Trophoblast cell (in vitro differentiated cells and primary cell): ENCODE results near the gene BACE2.
A peak's percentile ranks its signal among the peaks of the same experiment; 100 is the strongest.

Experiments
- DNase-seq, 2 donors: peaks; one replicate each; pipeline ENCODE4 v3.0.0-alpha.2; 2016
- H2AFZ ChIP-seq: 2 replicates; pipeline ENCODE4 v1.6.1; 2013; ENCODE audit warnings: low read length, moderate library complexity, mild to moderate bottlenecking; ENCODE audit not compliant: insufficient read depth, poor library complexity
- H2AK5ac ChIP-seq: 2 replicates; pipeline ENCODE4 v1.6.1; 2013; ENCODE audit warnings: mild to moderate bottlenecking, low read length
- H2BK120ac ChIP-seq: 2 replicates; pipeline ENCODE4 v1.6.1; 2013; ENCODE audit warnings: low read length, mild to moderate bottlenecking, moderate library complexity; ENCODE audit not compliant: insufficient read depth, poor library complexity
- H2BK12ac ChIP-seq: 2 replicates; pipeline ENCODE4 v1.6.1; 2013; ENCODE audit warnings: mild to moderate bottlenecking, low read length, moderate library complexity
- H2BK5ac ChIP-seq: 2 replicates; pipeline ENCODE4 v1.6.1; 2013; ENCODE audit warnings: low read length, low read depth, moderate library complexity, mild to moderate bottlenecking; ENCODE audit not compliant: poor library complexity
- H3K14ac ChIP-seq: 2 replicates; pipeline ENCODE4 v1.6.1; 2013; ENCODE audit warnings: mild to moderate bottlenecking, low read length
- H3K18ac ChIP-seq: 2 replicates; pipeline ENCODE4 v1.6.1; 2013; ENCODE audit warnings: mild to moderate bottlenecking, low read length
- H3K23ac ChIP-seq: 2 replicates; pipeline ENCODE4 v1.6.1; 2013; ENCODE audit warnings: low read length
- H3K27ac ChIP-seq: 2 replicates; pipeline ENCODE4 v1.5.1; 2013; ENCODE audit warnings: low read depth, mild to moderate bottlenecking, inconsistent platforms, low read length, moderate library complexity
- H3K27me3 ChIP-seq: 2 replicates; pipeline ENCODE4 v1.6.1; 2013; ENCODE audit warnings: inconsistent platforms, mild to moderate bottlenecking, low read length, moderate library complexity; ENCODE audit not compliant: insufficient read depth
- H3K36me3 ChIP-seq, 2 experiments: 1 replicate in 1 of 2; 2 replicates in 1 of 2; pipeline ENCODE4 v1.6.1; 2013; ENCODE audit warnings: low read length in 2 of 2, mild to moderate bottlenecking in 2 of 2, moderate library complexity in 1 of 2; ENCODE audit not compliant: insufficient read depth in 2 of 2, control insufficient read depth in 1 of 2
- H3K4ac ChIP-seq: 2 replicates; pipeline ENCODE4 v1.6.1; 2013; ENCODE audit warnings: low read depth, mild to moderate bottlenecking, low read length, moderate library complexity
- H3K4me1 ChIP-seq, 2 experiments: 1 replicate in 1 of 2; 2 replicates in 1 of 2; pipeline ENCODE4 v1.6.1; 2013; ENCODE audit warnings: low read length in 2 of 2, mild to moderate bottlenecking in 2 of 2, moderate library complexity in 1 of 2; ENCODE audit not compliant: insufficient read depth in 2 of 2, control insufficient read depth in 1 of 2
- H3K4me2 ChIP-seq: 2 replicates; pipeline ENCODE4 v1.6.1; 2013; ENCODE audit warnings: inconsistent platforms, mild to moderate bottlenecking, low read length, moderate library complexity
- H3K4me3 ChIP-seq: 2 replicates; pipeline ENCODE4 v1.5.1; 2013; ENCODE audit warnings: mild to moderate bottlenecking, low read depth, low read length, inconsistent platforms
- H3K79me1 ChIP-seq: one replicate; pipeline ENCODE4 v1.6.1; 2013; ENCODE audit warnings: low read length
- H3K79me2 ChIP-seq: 2 replicates; pipeline ENCODE4 v1.6.1; 2013; ENCODE audit warnings: low read length, mild to moderate bottlenecking; ENCODE audit not compliant: control insufficient read depth, insufficient read depth, poor library complexity
- H3K9ac ChIP-seq: 2 replicates; pipeline ENCODE4 v1.6.1; 2013; ENCODE audit warnings: mild to moderate bottlenecking, low read length
- H3K9me3 ChIP-seq: 2 replicates; pipeline ENCODE4 v1.6.1; 2013; ENCODE audit warnings: low read depth, mild to moderate bottlenecking, control low read depth, inconsistent platforms, low read length; ENCODE audit not compliant: insufficient read depth
- H4K12ac ChIP-seq: 2 replicates; pipeline ENCODE4 v1.6.1; 2013; ENCODE audit warnings: low read depth, mild to moderate bottlenecking, low read length, moderate library complexity
- H4K8ac ChIP-seq: 2 replicates; pipeline ENCODE4 v1.6.1; 2013; ENCODE audit warnings: low read depth, mild to moderate bottlenecking, low read length, moderate library complexity
- H4K91ac ChIP-seq: one replicate; pipeline ENCODE4 v1.6.1; 2013; ENCODE audit warnings: low read depth, mild to moderate bottlenecking, low read length, moderate library complexity
- WGBS: extraction: QIAGEN DNeasy Blood & Tissue Kit; methylation state at CpG from one replicate; pipeline ENCODE4 v1.1.7; 2013; ENCODE audit warnings: missing lambda C conversion rate; ENCODE audit not compliant: insufficient read length, insufficient coverage; ENCODE audit errors: extremely low coverage; 5-methylcytosine and 5-hydroxymethylcytosine counted together

Gene BACE2

DNA sequence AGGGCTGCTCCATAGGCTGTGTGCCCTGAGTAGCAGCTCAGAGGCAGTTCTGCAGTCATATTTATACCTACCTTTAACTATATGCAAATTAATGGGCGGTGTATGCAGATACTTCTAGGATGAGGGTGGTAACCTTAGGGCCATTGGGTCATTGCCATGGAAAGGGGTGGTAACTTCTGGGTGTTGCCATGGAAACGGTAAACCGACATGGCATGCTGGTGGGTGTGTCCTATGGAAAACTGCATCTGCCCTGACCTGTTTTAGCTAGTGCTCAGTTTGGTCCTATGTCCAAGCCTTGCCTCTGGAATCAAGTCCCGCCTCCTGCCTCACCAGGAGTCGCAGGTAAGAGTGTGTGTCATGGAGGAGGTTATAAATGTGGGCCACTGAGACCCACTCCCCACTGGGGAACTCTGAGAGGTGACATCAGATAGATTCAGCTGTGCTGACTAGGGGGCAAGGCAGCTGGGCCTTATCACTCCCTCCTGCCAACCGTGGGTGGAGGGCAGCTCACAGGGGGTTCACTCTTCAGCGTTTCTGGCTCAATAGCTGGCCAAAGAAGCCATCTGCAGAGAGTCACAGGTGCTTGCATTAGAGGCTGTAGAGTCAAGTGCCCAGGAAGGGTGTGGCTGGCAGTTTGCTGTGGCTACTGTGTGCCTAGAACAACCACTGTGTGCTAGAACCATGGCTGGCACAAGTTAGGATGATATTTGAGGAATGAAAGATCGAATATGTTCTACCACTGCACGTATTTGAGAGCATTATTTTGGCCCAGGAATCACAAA, 19.0 kb downstream of the BACE2 start:
- Histone ChIP-seq H3K4me3 (no peak overlapping the region), H2BK12ac (no peak overlapping the region), H3K14ac (no peak overlapping the region), H2AK5ac (no peak overlapping the region), H3K4me2 (no peak overlapping the region), H4K12ac (no peak overlapping the region), H4K91ac (no peak overlapping the region), H3K4me1 (peaks cover 3 to 9% of the 10 kb centered on the region in 2 experiments), H2BK5ac (no peak overlapping the region), H3K18ac (no peak overlapping the region), H3K79me1 (no peaks in the 10 kb centered on the region), H3K9ac (no peak overlapping the region), H3K23ac (no peak overlapping the region), H3K79me2 (no peaks in the 10 kb centered on the region), H4K8ac (no peak overlapping the region), H2AFZ (no peak overlapping the region), H3K27ac (no peak overlapping the region), H3K27me3 (no peaks in the 10 kb centered on the region), H3K36me3 (no peaks in the 10 kb centered on the region), H3K9me3 (no peaks in the 10 kb centered on the region), H2BK120ac (no peak overlapping the region), H3K4ac (no peak overlapping the region)
- peak; percentile 82 to 91 for DNase-seq
- no CpG with 5 or more reads among the region's 9 CpGs for WGBS

DNA sequence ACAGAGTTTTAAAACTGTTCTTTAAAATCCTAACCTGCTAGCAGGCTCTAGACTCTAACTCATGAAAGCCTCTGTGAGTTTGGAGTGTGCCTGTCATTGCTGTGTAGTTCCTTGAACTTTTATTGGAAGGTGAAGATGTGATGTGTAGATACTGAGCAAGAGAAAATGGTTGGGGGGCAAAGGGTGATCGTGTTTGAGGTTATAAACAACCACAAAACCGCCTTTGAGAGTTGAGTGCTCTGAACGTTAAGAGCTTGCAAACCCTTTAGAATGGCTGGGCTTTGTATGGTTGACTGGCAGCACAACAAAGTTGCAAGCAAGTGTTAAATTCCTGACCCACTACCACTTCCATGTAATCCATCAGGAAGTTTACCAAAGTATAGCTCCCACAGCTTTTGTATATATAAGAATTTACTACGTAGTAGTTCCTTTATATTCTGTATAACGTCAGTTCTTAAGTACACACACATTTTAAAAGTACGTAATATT, 19.6 kb downstream of the BACE2 start:
- no peak overlapping the region for H4K91ac ChIP-seq
- peaks cover 3 to 9% of the 10 kb centered on the region in 2 experiments for H3K4me1 ChIP-seq
- no peak overlapping the region for H2AK5ac ChIP-seq
- H2AFZ ChIP-seq = no peak overlapping the region
- no peak for DNase-seq
- no peak overlapping the region for H3K14ac ChIP-seq
- no CpG with 5 or more reads among the region's 6 CpGs for WGBS
- no peaks in the 10 kb centered on the region for H3K36me3 ChIP-seq
- no peaks in the 10 kb centered on the region for H3K79me2 ChIP-seq
- H2BK5ac ChIP-seq = no peak overlapping the region
- no peaks in the 10 kb centered on the region for H3K9me3 ChIP-seq
- H4K8ac ChIP-seq = no peak overlapping the region
- no peak overlapping the region for H3K4ac ChIP-seq
- H2BK120ac ChIP-seq = no peak overlapping the region
- no peak overlapping the region for H4K12ac ChIP-seq
- no peak overlapping the region for H3K4me3 ChIP-seq
- no peak overlapping the region for H3K4me2 ChIP-seq
- no peak overlapping the region for H3K23ac ChIP-seq
- no peak overlapping the region for H3K9ac ChIP-seq
- no peaks in the 10 kb centered on the region for H3K79me1 ChIP-seq
- no peak overlapping the region for H2BK12ac ChIP-seq
- H3K27me3 ChIP-seq = no peaks in the 10 kb centered on the region
- H3K27ac ChIP-seq = no peak overlapping the region
- no peak overlapping the region for H3K18ac ChIP-seq

DNA sequence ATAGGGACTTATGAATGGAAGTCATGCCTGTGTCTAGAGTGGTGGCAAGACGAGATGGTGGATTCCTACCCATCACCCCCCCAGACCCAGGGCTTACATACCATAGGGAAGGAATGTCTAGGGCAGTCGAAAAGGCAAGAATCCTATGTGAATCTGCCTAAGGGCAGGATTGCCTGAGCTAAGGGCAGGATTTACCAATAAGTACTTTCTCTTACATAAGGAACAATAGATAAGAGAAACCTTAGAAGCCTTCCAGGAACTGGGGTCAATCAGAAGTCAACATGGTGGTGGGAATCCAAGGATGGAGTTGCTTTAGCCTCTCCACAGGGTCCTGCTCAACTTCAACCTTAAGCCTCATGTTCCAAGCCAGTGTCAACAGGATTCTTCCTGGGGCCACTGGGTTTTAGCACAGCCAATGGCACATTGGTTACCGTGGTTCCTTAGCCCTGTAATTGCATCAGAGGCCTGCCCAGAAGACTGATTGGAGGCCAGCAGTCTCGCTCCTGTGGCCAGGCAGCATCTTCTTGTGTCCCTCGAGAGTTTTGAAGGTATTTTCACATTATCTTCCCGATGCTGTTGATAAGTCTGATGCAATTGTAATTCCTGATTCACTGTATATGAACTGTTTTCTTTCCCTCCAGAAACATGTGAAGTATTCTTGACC, 20.7 kb downstream of the BACE2 start:
- H4K8ac ChIP-seq = no peak overlapping the region
- H3K4me3 ChIP-seq = no peak overlapping the region
- no peak overlapping the region for H2BK12ac ChIP-seq
- H3K9me3 ChIP-seq = no peaks in the 10 kb centered on the region
- H2AFZ ChIP-seq = no peak overlapping the region
- peak; percentile 93 to 98 for DNase-seq
- H3K27me3 ChIP-seq = no peaks in the 10 kb centered on the region
- no peak overlapping the region for H3K14ac ChIP-seq
- no peak overlapping the region for H3K27ac ChIP-seq
- no peak overlapping the region for H4K12ac ChIP-seq
- no peak overlapping the region for H2BK120ac ChIP-seq
- H3K4me1 ChIP-seq = peaks cover 2 to 7% of the 10 kb centered on the region in 2 experiments
- H2BK5ac ChIP-seq = no peak overlapping the region
- H3K4me2 ChIP-seq = no peak overlapping the region
- no peak overlapping the region for H3K23ac ChIP-seq
- no peak overlapping the region for H3K9ac ChIP-seq
- no peak overlapping the region for H4K91ac ChIP-seq
- no peaks in the 10 kb centered on the region for H3K36me3 ChIP-seq
- no peak overlapping the region for H3K4ac ChIP-seq
- H3K79me1 ChIP-seq = no peaks in the 10 kb centered on the region
- H2AK5ac ChIP-seq = no peak overlapping the region
- no peak overlapping the region for H3K18ac ChIP-seq
- no peaks in the 10 kb centered on the region for H3K79me2 ChIP-seq
- WGBS = no CpG with 5 or more reads among the region's 6 CpGs

- H3K4ac ChIP-seq = no peak overlapping the region
- H3K79me2 ChIP-seq = no peaks in the 10 kb centered on the region
- no peaks in the 10 kb centered on the region for H3K79me1 ChIP-seq
- H3K27me3 ChIP-seq = no peaks in the 10 kb centered on the region
- no peak overlapping the region for H3K14ac ChIP-seq
- H3K18ac ChIP-seq = no peak overlapping the region
- H3K36me3 ChIP-seq = no peaks in the 10 kb centered on the region
- no peak overlapping the region for H4K12ac ChIP-seq
- WGBS = no CpG with 5 or more reads among the region's 1 CpG
- no peak for DNase-seq
- no peak overlapping the region for H3K4me3 ChIP-seq
- H2BK5ac ChIP-seq = no peak overlapping the region
- no peak overlapping the region for H3K27ac ChIP-seq
- no peak overlapping the region for H2BK120ac ChIP-seq
- no peak overlapping the region for H3K23ac ChIP-seq
- H3K9ac ChIP-seq = no peak overlapping the region
- no peak overlapping the region for H2BK12ac ChIP-seq
- H2AK5ac ChIP-seq = no peak overlapping the region
- peaks cover 0 to 5% of the 10 kb centered on the region in 2 experiments for H3K4me1 ChIP-seq
- H4K91ac ChIP-seq = no peak overlapping the region
- no peaks in the 10 kb centered on the region for H3K9me3 ChIP-seq
- H4K8ac ChIP-seq = no peak overlapping the region
- no peak overlapping the region for H2AFZ ChIP-seq
- H3K4me2 ChIP-seq = no peak overlapping the region
Observed at GRCh38 chr21:41189150-41189745, 21.3 kb downstream of the BACE2 start.
